DMS114 treated with DMSO at 0.1 percent for 48 hours (cell line): Measurements from ENCODE around the gene FGF14.
"Not testable (repeated sequence)": the region's sequence is repeated elsewhere in the genome, so short reads cannot be mapped to it uniquely, and the experiment has no call there.

Experiments used
- DNase-seq: peaks from one replicate; lab custom pipeline; 2025; ENCODE audit not compliant: unreplicated experiment; lab: John Stamatoyannopoulos, UW

FGF14 gene

DNA sequence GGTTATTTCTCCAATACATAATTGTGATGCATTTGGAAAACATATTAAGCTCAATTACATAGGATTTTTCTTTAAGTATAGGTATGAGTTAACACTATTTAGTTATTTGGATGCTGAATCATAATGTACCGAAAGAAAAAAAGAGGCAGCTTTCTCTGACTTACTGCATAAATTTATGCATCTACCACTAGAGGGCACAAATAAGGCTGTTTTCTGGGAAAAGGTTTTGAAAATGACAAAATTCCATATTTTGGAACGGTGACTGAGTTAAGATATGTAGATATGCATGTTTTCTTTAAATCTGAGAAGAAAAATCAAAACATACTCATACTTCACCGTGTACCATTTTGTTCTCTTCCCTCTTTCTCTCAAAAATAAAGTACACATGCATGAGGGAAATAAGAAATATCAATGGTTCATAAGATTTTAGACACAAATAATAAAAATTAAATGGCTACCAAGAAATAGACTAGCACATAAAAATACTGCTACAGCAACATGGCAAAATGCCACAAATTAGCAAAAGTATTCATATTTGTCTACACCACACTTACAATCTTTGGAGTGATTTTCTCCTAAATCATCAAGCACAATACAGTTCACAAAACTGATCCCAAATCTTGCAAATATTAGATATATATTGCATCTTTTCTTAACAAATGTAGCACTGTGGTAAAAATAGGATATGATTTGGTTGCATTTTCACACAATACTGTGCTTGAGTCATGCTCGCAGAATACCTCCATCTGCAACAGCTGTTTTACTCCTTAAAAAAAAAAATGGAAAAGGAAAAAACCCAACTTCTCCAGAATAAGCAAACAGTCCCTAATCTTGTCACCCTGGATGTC is 260.0 kb downstream of the FGF14 start:
- peak; percentile 3 for DNase-seq

DNA sequence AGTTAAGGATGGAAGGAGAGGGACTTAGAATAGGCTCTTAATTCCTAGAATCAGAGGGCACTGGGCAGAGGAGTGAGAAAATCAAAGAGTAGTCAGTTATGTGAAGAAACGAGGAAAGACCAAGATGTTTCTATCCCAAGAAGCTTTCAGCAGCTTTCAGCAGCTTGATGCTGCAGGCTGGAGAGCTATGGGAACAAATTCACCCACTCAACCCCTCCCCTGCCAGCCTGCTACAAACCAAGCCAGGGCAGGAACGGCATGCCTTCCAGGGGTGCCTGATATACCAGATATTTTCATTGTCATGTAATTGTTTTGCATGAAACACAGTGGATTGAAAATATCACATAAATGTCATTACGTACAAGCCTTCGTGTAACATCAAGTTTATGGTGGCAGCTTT is 262.2 kb downstream of the FGF14 start:
- DNase-seq = no peak

DNA sequence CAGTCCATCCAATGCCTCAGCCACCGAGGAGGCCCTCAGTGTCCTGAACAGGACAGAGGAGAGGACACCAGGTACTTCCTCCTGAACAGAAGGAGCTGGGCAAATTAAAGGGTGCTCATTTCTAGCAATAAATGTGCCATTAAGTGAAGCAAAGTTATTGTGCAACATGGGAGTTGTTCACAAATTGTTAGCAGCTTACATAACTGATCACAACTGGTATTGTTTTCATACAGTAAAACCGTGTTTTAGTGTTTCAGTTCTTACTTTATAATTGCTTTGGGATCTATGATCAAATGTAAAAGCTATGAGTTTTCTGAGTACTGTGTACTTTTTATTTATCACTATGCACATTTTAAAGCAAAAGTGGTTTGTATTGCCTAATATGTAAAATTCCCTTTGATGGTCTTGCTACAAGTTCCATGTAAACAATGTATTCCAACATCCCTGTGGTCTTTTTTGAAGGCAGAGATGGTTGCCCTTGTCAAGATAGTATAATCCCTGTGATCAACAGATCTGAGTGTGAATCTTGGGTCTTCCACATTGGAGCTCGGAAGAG is 263.1 kb downstream of the FGF14 start:
- DNase-seq = no peak

DNA sequence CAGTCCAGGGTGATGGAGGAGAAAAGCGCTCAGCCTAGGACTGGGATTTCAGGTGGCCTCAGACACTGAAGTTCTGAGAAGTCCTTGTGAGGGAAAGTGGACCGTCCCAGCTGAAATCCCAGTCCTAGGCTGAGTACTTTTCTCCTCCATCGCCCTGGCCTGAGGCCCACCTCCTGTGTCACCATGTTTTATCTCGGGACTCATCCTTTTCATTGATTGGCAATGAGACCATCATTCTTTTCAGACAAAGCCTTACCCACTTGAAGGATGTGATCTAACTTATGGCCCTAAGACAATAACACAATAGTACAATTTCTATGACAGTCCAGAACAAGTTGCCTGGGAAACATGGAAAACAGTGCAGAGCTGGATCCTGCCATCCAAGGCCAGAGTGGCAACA is 263.9 kb downstream of the FGF14 start:
- not testable (repeated sequence) for DNase-seq

DNA sequence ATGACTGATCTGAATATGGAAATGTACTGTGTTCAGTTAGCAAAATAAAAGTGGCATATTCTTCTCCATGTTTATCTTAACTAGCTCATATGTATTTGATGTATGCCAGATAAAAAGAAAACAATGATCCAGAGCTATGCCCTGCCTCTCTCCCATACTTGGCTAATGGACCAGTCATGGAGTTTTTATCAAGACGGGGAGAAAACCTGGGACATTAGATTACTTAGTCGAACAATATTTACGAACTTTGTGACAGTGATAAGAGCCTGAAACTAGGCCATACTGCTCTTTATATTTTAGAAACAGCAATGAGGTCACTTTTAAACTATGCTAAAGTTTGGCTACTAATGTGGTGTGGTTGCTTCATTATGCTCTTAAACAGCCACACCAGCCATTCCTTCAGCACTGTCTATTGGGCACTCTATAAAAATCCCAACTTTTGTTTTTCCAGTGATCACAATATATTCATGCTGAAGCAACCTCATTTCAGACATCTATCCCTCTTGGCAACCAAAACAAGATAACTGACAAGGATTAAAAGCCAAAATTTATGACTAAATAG is 265.0 kb downstream of the FGF14 start:
- DNase-seq = no peak

DNA sequence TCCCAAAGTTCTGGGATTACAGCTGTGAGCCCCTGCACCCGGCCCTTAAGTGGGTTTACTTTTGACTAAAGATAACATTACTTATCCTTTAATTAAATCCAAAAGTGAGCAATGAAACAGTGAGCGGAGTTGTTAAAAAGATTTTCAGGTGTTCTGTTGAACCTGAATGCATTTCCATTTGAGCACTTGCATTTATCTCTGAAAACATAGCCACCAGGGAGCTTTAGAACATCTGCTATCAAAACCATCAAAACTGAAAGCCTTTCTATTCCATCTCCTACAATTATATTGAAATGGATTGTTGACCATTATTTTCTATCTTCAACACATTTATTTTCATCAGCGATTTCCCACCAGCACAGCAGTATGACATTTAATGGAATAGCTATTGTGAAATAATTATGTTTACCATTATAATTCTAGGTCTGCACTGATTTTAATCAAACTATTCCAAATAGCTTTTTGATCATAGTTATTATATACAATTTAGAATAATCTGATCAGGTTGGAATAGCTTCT is 269.0 kb downstream of the FGF14 start:
- no peak for DNase-seq

DNA sequence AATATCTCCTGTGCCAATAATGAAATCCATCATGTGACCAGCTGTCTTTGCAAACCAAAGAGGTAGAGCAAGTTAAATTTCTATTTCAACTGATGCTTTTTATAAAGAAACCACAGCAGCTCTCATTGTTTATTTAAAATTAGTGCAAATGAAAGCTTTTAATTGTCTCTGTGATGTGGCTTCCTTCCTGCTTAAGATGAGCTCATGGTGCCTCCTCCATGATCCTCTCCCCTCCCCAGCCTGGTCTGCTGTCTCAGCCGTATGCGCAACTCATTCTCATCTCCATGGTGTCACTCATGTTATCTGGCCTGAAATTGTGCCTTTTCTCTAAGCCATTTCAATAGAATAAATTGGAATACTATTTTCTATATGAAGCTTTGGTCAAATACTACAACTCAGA is 270.6 kb downstream of the FGF14 start:
- no peak for DNase-seq

DNA sequence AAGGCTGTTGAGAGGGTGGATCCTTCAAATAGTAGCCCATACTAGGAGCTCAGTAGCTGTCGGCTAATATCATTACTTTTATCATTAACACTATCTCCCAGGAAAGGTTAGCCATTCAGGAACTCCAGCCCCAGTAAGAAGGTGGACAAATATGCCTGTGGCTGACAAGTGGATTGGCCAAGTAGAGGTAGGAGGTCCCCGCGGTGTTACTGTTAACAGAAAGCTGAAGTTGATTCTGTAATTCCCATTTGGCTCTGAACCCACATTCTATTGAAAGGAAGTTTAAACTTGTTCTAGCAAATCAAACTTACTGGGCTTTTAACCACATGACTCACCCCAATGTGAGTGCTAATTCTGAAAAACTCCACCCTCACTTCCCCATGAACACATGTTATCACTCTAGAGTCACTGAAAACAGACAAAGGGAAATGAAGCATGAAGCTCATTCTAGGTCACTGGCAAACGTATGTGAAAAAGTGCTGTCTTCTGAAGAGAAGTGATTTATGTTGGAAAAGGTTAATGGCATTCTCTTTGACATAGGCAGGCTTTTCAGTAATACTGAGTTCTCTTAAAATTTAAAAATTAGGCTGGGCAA is 273.5 kb downstream of the FGF14 start:
- no peak for DNase-seq

DNA sequence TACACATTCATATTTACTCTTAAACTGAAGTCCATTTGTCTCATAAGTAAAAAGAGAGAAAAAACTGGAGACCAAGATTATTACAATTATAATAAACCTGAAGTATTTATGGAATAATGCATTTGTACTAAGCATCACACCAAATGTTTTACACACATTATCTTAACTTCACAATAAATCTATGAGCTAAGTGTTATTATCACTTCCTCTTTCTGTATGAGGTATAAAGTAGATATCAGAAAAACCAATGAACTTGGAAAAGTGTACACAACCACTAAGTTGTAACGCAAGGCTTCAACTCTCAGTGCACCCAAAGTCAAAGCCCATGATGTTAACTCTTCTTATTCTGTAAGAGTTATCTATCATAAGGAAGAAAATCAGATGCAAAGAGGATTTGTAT is 274.7 kb downstream of the FGF14 start:
- no peak for DNase-seq

DNA sequence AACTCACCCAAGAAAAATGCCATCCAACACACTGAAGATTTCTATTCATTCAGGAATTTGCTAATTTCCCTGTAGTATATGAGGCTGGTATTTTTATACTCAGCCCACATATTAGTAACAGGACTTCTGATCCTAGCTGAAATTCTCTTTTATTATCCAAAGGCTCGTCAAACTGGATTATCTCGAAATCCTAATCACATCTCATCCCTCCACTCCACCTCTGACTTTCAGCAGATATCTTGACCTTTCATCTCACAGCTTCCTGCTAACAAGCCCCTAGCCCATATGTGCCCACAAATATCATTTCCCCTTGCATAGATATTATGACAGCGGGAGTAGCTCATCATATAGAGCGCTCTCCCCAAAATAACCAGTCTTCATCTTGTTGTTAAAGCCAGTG is 279.7 kb downstream of the FGF14 start:
- no peak for DNase-seq

DNA sequence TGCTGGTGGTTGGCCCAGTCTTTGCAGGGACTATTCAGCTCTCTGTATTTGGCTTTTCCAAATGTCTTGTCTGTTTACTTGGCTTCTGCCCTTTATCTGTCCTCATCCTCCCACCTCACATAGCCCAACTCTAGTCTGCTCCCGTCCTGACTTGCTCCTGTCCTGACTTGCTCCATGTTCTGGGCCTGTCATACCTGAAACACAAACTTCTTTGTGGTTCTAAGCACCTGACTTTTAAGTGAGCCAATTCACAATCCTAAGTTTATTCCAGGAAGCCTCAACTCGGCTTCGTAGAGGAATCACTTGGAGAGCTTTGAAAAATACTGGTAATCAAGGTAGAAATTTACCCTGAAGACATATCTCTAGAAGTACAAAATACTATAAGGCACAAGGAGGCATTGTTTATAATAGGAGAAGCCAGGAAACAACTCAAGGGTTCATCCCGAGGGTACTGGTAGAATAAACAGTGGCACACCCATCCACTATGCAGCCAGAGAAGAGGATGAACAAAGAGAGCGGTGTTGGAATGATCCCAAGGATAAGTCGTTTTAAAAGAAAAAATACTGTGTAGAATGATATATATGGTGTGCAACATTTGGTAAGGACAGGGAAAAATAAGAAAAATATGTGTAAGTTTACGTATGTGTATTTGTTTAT is 284.5 kb downstream of the FGF14 start:
- no peak for DNase-seq

DNA sequence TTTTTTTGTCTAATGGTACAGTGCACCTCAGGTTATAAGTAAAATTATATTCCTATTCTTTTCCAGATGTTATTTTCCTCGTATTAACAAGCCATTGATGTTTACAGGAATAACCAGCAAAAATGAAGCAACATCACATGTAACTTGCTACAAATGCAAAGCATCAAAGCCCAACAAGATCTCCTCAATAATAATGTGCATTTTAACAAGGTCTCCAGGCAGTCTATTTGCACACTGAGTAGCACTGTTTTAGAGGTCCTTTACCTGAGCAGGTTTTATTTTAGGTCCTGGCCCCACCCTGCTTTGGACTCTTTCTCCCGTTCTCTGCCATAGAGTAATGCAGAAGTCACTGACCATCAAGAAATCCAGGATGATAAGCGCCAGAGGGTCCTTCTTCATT is 298.4 kb downstream of the FGF14 start:
- no peak for DNase-seq

DNA sequence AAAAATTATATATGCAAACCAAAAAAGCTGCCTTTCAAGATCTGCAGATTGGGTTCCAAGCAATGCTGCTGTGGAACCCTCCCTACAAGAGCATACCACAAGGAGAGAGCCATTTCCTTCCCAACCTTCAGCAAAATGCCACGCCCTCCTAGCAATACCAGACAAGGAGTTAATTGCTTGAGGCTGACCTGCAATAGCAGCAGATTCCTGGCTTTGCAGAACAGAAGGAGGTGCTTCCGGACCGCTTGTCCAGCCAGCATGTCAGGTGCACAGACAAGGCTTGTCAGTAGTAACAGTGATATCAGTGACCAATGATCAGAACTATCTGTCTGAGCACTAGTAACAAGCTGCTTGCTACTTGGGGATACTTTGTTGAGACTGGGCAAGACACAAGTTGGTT is 301.6 kb downstream of the FGF14 start:
- DNase-seq = no peak

DNA sequence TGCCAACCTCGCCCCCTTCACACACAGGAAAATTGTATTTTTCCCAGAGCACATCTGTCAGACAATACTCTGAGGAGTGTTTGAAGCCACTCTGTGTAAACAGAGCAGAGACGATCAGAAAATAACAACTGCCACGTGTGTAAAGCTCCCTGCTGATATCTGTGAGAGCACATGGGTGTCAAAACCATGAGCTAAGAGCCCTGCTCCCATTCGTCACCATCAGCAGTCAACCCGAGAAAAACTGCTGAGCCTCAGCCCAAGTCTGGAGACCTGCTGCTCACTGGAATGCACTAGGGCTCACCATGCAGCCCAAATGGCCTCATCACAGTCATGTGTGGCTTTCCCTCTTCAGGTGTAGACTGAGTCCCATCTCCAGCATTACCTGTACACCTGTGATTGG is 304.1 kb downstream of the FGF14 start:
- DNase-seq = no peak

DNA sequence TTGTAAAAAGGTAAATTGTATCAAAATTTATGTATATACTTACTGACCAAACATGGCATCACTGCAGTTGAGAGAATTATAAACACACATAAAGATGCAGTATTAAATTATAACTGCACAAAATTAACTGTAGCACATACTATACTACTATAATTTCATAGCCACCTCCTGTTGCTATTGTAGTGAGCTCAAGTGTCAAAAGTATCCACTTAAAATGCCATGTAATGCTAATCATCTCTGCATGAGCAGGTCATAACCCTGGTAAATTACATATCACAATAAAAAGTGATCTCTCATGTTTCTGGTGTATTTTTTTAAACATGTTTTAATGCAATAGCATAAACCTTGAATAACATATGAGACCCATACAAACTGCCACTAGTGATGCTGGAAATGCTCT is 308.6 kb downstream of the FGF14 start:
- not testable (repeated sequence) for DNase-seq

DNA sequence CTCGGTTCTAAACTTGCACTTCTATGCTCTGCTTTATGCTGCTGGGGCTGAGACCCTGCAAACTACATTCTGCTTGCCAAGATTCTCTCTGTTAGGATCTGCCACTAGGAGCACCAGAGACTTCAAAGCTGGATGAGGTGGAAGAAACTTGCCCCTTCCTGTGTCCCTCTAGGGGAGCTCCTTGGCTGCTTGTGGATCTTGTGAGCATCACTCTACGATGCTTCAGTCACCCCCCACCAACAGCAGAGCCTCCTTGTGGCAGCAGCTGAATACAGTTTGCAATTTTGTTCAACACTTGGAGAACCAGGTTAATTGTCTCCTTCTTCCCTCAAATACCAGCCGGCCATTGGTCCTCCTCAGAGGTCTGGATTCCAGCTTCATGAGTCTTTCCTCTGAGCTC is 310.6 kb downstream of the FGF14 start:
- DNase-seq = no peak

DNA sequence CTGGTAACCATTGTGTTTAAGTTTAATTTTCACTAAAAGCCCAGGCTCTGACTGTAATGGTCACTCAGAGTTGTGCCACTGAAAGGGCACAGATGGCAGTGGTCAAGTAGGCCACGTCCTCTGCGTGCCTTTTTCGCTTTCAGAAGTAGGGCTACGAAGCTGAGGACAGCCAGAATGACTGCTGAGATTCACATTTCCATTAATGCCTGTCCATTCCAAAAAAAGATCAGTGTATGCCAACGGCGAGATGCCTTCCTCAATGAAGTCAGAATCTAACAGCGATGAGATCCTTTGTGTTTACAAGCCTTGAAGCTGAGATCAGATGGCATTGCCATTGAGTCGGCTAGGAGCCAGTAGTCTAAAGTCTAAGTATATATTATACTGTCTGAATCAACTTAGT is 311.3 kb downstream of the FGF14 start:
- no peak for DNase-seq

DNA sequence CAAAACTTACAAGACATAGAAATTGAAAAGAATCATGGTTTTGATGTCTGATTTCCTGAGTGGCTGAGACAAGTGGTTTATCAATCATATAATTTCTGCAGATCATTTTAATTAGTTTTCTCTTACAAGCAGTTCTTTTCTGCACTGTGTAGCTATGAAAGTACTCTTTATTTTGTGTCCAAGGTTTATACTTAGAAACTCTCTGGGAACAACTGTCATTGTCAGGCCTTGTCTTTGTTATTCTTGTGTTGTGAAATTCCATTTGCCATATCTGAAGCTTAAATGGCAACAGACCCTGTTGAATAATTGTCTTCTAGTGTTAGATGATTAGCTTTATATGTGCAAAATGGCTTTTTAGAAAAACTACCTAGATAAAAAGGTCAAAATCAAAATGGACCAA is 312.1 kb downstream of the FGF14 start:
- DNase-seq = no peak

DNA sequence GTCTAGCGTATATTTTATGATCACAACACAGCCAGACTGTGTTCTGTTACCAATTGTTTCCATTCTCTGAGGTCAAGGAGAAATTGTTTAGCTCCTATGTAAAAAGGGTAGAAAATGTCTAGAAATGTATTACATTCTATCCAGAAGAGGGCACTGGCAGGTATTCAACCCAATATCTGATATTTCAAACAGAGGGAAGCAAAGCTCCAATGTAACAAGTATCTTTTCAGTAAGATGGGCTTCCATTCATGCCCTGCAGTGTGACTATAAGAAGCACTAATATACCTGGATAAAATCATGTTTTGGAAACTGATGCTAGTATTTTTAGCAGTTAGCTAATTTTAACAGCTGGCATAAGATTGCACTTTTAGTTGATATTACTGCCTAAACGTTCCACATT is 312.7 kb downstream of the FGF14 start:
- no peak for DNase-seq

DNA sequence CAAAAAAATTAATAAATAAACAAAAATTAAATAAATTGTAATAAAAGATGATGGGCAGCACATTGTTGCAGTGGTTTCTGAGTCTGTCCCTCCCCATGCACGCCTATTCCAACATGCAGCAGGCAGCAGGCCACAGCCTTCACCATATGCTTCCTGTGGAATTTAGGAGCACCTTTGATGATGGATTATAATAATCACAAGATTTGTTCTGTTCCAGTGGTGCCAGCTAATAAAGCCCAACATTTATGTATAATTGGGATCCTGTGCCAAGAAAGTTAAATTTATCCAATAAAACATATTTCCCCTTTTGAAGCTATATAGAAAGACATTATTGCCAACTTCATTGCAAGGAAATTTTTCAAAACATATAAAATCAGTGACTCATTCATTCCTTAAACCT is 328.6 kb downstream of the FGF14 start:
- no peak for DNase-seq

DNA sequence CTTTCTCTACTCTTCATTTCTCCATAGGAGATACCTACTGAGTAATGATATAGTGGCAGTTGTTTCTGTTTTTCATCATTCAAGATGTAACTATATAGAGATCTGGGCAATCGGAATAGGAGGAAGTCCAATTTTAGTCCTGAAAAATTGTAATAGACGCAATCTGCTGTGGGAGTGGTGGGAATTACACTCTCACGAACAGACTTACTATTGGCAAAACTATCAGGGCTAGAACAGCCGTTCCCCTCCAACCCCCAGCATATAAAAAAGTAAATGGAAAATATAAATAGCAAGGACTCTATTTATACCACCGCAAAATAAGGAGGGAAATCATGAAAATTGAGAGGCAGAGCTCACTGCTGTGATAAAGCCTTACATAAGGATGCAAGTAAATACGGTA is 330.1 kb downstream of the FGF14 start:
- DNase-seq = no peak
